Measurements from ENCODE around the gene SESTD1.
A peak's percentile ranks its signal among the peaks of the same experiment; 100 is the strongest.

Gene SESTD1

GRCh38 chr2:179186126-179186525 lies 78.5 kb downstream of the SESTD1 start:
- no peak for DNase-seq (ENCODE audit: low read depth, low spot score)

- DNase-seq (ENCODE audit: low read depth, low spot score): no peak
These were observed 80.0 kb downstream of the SESTD1 start for GRCh38 chr2:179184610-179185009.

- no peak for DNase-seq (ENCODE audit: low read depth, low spot score)
These were observed 83.6 kb downstream of the SESTD1 start for GRCh38 chr2:179181002-179181401.

GRCh38 chr2:179180242-179180641 lies 84.4 kb downstream of the SESTD1 start:
- DNase-seq (ENCODE audit: low read depth, low spot score): peak; percentile 13

DNA sequence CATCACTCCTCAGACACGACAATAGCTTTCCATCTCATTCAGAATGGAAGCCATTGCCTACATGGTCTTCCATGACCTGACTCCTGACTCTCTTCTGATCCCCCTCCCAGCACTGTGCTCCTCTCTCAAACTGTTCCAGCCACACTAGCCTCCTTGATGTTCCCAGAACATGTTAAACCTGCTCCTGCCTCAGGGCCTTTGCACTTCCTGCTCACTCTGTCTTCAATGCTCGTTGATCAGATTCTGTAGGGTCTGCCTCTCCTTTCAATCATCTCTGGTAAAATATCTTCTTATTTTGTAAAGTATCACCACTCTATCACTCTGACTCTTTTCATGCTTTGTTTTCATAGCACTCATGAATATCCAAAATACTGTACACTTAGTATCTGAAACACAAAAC lies 84.9 kb downstream of the SESTD1 start:
- peak; percentile 19 for DNase-seq (ENCODE audit: low read depth, low spot score)

DNA sequence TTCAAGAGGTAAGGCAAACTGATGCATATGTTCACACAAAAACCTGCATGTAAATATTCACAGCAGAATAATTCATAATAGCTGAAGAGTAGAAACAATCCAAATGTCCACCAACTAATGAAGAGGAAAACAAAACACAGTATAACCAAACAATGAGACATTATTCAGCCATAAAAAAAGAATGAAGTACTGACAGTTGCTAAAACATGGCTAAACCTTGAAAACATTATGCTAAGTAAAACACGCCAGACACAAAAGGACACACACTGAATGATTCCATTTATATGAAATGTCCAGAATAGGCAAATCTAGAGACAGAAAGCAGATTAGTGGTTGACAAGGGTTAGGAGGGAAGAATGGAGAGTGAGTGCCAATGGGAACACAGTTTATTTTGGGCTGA lies 86.9 kb downstream of the SESTD1 start:
- DNase-seq (ENCODE audit: low read depth, low spot score): no peak

DNA sequence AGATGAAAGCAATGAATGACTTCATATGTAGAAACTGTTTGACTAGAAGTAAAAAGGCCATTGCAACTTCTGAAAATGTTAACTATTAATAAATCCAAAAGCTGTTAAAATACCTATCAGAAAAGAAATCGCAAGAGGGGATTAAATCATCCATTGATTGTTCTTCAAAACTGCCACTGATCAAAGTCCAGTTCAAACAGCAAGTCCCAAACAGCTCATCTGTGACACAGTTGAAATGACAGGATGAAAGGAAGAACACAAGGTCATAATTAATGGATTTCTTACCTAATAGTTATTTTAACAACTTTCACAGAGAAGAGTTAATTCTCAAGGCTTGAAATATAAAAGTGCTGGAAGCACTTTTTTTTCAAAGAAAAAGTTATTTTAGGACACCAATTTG lies 90.4 kb downstream of the SESTD1 start:
- no peak for DNase-seq (ENCODE audit: low read depth, low spot score)

DNA sequence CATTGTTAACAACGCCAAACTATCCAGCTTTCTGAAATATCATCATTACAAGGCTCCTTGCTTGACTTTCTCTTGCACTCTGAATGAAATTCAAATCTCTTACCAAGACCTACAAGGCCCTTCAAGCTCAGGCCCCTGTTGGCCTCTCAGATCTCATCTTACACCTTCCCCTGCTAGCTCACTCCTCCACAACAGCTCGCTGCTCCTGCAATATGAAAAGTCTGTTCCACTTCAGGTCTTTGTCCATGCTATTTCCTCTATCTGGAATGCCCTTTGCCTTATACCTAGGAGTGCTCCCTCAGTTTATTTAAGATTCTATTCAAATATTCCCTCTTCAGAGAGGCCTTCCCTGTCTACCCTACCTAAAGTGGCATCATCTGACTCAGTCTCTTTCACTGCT lies 91.7 kb downstream of the SESTD1 start:
- no peak for DNase-seq (ENCODE audit: low read depth, low spot score)

DNA sequence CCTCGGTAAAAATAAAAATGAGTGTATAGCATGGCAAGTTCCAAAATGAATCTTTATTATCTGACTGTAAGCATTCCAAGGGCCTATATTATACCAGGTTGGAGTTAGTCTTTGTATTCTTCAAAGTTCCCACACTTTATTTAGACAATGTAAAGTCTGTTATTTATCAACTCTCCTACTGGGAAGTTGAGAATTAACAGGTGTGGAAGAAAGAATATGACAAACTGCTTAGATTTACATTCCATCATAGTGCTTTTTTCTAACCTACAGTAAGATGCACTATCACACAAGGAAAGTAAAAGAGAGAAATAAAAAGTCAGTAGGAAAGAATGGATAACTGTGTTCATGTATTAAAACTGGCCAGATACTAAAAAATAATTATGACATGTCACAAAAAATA lies 93.3 kb downstream of the SESTD1 start:
- DNase-seq (ENCODE audit: low read depth, low spot score): no peak

- no peak for DNase-seq (ENCODE audit: low read depth, low spot score)
These were observed 93.7 kb downstream of the SESTD1 start for GRCh38 chr2:179170901-179171300.

DNA sequence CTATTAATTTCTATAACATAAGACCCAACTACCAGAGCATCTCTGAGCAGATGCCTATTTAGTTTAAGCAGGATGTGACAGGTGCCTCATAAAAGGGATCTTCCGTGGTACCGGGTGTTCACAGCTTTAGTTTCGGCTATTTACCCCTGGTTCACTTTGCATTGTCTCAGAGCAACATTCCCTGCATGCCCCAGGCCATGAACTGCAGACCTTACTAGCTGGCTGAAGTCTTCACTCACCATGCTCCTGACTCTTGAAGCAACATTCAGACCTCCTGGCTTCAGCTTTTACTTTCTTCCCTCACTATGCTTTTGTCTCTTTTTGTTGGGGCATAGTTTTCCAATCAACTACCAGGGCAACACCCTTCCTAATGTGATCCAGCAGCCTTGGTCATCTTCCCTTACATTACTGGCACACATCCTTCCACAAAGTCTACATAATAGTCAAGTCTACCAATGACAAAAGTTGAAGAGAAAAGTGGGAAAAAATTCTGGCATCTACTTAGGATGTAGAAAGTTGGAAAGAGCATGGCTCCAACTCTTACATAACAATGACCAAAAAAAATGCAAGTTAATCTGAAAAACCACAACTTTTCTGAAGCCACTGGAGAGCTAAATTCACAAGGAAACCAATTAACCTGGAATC lies 99.2 kb downstream of the SESTD1 start:
- peak; percentile 54 for DNase-seq (ENCODE audit: low read depth, low spot score)

DNA sequence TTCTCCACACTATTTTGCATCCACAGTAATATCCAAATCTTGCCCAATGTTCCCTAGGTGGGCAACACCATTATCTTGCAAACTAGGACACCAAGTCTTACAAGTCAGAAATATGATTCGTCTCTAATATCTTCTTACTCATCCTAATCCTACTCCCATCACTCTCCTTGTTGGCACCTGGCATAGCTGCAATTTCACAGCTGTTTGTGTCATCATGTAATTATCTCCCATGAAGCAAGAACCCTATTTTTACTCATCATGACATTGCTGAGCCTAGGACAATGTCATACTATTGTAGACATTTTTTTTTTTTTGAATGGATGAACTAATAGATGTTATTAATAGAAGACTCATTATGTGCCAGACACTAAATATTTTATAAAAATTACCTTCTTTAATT lies 123.4 kb downstream of the SESTD1 start:
- no peak for DNase-seq (ENCODE audit: low read depth, low spot score)

DNA sequence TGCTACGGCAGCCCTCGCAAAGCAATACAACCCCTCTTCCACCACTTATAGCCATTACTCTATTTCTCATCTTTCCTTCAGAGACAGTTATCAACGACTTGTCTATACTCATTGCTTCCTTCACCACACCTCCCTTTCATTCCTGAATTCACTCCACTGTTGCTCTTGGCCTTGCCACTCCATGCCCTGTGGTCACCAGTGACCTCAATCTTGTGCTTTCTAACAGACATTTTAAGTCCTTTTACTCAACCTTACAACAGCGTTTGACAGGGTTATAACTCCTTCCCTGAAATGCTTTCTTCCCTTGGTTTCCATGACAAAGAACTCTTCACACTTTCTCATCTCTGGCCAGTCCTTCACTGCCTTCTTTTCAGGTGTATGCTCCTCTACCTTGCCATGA lies 124.1 kb downstream of the SESTD1 start:
- DNase-seq (ENCODE audit: low read depth, low spot score): no peak

DNA sequence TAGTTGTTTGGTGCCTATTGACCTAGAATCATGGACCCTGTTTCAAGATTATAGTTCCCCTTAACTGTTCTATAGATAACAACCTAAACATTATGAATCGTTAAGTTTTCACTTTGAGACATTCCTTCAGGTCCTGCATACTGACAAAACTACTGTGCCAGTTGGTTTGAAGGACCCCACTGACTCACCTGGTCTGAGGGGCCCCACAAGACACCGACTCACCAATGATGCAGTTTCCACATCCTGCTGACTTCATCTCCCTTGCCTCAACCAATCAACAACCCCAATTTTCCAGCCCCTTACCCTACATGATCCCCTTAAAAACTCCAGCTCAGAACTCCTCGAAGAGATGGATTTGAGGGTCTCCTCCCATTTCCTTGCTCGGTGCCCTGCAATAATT lies 125.1 kb downstream of the SESTD1 start:
- DNase-seq (ENCODE audit: low read depth, low spot score): no peak

DNA sequence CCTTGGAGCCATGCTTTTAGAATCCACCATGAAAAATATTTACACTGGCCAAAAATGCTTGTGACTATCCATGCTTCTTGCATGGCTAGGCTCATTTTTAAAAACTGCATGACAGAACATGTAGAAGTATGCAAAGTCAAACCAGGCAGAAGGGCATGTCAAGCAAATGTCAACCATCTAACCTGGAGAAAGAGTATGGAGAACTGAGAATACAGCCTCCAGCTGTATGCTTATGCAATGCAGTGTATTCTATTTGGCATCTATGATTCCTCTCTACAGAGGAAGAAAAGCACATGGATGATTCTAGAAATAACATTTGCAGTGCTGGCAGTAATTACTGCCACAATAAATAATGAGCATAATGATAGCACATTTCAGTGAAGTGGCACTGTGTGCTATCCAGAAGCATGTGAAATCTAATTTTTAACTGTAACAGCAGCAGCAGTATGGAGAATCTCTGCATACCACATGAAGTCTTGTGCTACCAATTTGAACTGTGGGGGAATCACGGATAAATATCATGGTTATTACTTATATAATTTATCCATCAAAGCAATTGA lies 127.4 kb downstream of the SESTD1 start:
- no peak for DNase-seq (ENCODE audit: low read depth, low spot score)

- no peak for DNase-seq (ENCODE audit: low read depth, low spot score)
These were observed 131.6 kb downstream of the SESTD1 start for GRCh38 chr2:179133016-179133415.

GRCh38 chr2:179132076-179132475 lies 132.6 kb downstream of the SESTD1 start:
- no peak for DNase-seq (ENCODE audit: low read depth, low spot score)

DNA sequence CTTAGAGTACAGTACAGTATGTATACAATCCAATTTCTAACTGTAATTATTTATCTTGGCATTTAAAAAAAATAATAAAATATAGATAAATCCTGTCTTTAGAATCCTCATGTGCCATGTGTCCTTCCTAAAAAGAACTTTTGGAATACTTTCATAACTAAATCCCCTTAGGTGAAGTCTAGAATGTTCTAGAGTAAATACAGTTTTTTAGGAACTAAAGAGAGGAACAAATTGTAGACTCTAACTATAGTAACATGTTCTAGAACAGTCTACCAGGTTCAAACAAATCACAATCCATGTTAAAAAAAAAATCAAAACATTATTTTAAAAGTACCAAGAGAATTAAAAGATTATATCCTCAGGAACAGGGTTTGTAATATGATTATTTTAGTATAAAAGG lies 134.1 kb downstream of the SESTD1 start:
- DNase-seq (ENCODE audit: low read depth, low spot score): no peak

DNA sequence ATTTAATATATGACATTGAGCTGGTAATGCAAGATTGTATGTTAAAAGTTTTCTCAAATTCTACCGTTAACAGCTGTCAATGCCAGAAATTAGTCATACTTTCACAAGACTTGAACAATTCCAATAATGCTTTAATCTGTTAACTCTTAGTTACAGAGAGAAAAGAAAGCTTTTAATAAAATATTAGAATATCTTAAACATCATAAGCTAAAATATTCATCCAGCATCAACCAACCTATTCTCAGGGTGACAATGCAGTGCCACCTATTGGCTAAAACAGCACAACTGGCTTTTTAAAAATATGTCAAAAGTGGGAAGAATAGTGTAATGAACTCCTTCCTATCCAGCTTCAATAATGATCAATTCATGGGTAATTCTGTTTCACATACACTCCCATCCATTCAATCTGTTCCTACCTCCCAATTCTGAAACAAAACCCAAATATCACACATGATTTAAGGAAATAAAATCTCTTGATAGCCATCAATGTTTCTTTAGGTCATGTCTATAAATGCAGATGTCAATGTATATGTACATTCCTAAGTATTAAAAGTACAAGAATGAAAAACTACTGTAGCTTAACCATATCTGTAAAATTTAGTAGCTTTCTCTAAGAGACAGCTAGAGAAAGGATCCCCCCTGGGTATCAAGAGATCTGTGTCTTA lies 134.9 kb downstream of the SESTD1 start:
- DNase-seq (ENCODE audit: low read depth, low spot score): no peak

DNA sequence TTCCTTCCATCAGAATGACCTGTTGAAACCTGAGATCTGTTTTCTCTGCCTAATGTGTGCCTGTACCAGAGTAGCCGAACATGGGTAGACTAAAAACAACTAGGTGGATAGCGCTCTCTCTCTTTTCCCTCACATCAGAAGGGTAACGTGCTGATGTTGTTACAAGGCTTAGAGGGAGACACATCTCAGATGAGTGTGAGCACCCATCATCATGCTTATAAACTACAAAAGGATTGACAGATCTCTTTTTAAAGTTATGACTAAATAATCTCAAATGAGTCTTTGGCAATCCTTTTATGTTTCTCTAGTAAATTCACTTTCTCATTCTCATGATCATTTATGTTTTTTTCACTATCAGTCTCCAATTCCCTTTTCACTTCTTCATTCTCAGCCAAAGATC lies 139.2 kb downstream of the SESTD1 start:
- DNase-seq (ENCODE audit: low read depth, low spot score): no peak

GRCh38 chr2:179124282-179124681 lies 140.3 kb downstream of the SESTD1 start:
- DNase-seq (ENCODE audit: low read depth, low spot score): no peak

DNA sequence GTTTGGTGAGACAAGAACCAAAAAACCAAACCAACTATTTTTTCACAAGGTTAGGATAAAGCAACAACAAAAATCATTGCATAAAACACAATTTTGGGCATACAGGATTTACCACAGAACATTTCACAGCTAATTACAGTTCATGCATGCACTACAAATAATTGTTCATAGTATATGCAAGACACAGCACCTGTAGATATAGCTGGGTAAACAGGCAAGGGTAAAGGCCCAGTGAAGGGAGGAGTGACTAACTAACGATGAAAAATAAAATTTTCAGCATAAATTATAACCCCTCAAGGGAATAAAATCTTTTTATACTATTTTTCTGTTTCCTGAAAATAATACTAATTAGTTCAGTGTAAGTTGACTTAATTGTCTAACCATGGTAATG lies 141.4 kb downstream of the SESTD1 start:
- DNase-seq (ENCODE audit: low read depth, low spot score): no peak

GRCh38 chr2:179107737-179108136 lies 156.9 kb downstream of the SESTD1 start:
- DNase-seq (ENCODE audit: low read depth, low spot score): no peak
